ENCODE data around the gene SH3TC1. TPM values are rescaled to one million over a fixed set of nuclear protein-coding genes. Genes with fewer than 3 reads are reported as not detected.

The SH3TC1 gene
- total RNA-seq: 22.0 to 24.0 TPM (median 23.2 TPM) in 3 replicates

GRCh38 chr4:8198906-8199593 is at the start of gene SH3TC1:
SH3TC1 (plus strand) TSS chr4:8199290; CDS start chr4:8205195, 5,905 bp downstream.
- Mint-ChIP-seq H3K4me1 (peaks cover 61% of the 10 kb centered on the region), H3K27ac (peak within 1 kb of the TSS; percentile 95), H3K9me3 (no peaks in the 10 kb centered on the region), H3K36me3 (no peaks in the 10 kb centered on the region), H3K4me3 (peak within 1 kb of the TSS; percentile 56), H3K27me3 (ENCODE audit: low read depth) (no peaks in the 10 kb centered on the region)
- TF ChIP-seq CTCF (IDR thresholded peaks at IDR 0.05; ENCODE audit: unreplicated experiment): no peak
- DNase-seq (ENCODE audit: low spot score in 2 of 2, unreplicated experiment in 2 of 2): peak; percentile 51 to 78

GRCh38 chr4:8149664-8150063 is 49.4 kb upstream of the SH3TC1 start:
- Mint-ChIP-seq H3K27me3 (ENCODE audit: low read depth) (peaks cover 52% of the 10 kb centered on the region), H3K36me3 (no peaks in the 10 kb centered on the region)

GRCh38 chr4:8150152-8151090 is 48.7 kb upstream of the SH3TC1 start:
- no peak for DNase-seq (ENCODE audit: low spot score in 2 of 2, unreplicated experiment in 2 of 2)
- H3K27me3 Mint-ChIP-seq (ENCODE audit: low read depth): peaks cover 52% of the 10 kb centered on the region
- peaks cover 3% of the 10 kb centered on the region for H3K4me1 Mint-ChIP-seq
- H3K4me3 Mint-ChIP-seq: no peak overlapping the region
- no peaks in the 10 kb centered on the region for H3K36me3 Mint-ChIP-seq
- H3K9me3 Mint-ChIP-seq: no peaks in the 10 kb centered on the region
- TF ChIP-seq CTCF (IDR thresholded peaks at IDR 0.05; ENCODE audit: unreplicated experiment): no peak
- no peak overlapping the region for H3K27ac Mint-ChIP-seq

More at GRCh38 chr4:8149664-8150063, 49.4 kb upstream of the SH3TC1 start:
- Mint-ChIP-seq H3K4me3 (no peak overlapping the region), H3K9me3 (no peaks in the 10 kb centered on the region), H3K27ac (no peak overlapping the region), H3K4me1 (peaks cover 3% of the 10 kb centered on the region)
- DNase-seq (ENCODE audit: low spot score in 2 of 2, unreplicated experiment in 2 of 2): no peak
- no peak for TF ChIP-seq CTCF (IDR thresholded peaks at IDR 0.05; ENCODE audit: unreplicated experiment)

GRCh38 chr4:8151165-8151650 is 47.9 kb upstream of the SH3TC1 start:
- Mint-ChIP-seq H3K27ac (no peak overlapping the region), H3K4me3 (no peak overlapping the region), H3K36me3 (no peaks in the 10 kb centered on the region), H3K27me3 (ENCODE audit: low read depth) (peaks cover 51% of the 10 kb centered on the region), H3K9me3 (no peaks in the 10 kb centered on the region), H3K4me1 (no peaks in the 10 kb centered on the region)
- DNase-seq (ENCODE audit: low spot score in 2 of 2, unreplicated experiment in 2 of 2): no peak
- no peak for TF ChIP-seq CTCF (IDR thresholded peaks at IDR 0.05; ENCODE audit: unreplicated experiment)

GRCh38 chr4:8152090-8152864 is 46.8 kb upstream of the SH3TC1 start:
- no peaks in the 10 kb centered on the region for H3K4me1 Mint-ChIP-seq
- no peak overlapping the region for H3K4me3 Mint-ChIP-seq
- TF ChIP-seq CTCF (IDR thresholded peaks at IDR 0.05; ENCODE audit: unreplicated experiment): no peak
- H3K27me3 Mint-ChIP-seq (ENCODE audit: low read depth): peaks cover 57% of the 10 kb centered on the region
- no peak overlapping the region for H3K27ac Mint-ChIP-seq
- H3K9me3 Mint-ChIP-seq: no peaks in the 10 kb centered on the region
- no peaks in the 10 kb centered on the region for H3K36me3 Mint-ChIP-seq
- no peak for DNase-seq (ENCODE audit: low spot score in 2 of 2, unreplicated experiment in 2 of 2)
